GM21786 (cell line): ENCODE results near the gene TUBB4A.
A peak's percentile ranks its signal among the peaks of the same experiment; 100 is the strongest.

Experiments
- ATAC-seq: cut with Tn5 transposase; IDR thresholded peaks from one replicate; pipeline ENCODE4 v1.9.1; 2021; ENCODE audit not compliant: unreplicated experiment

The TUBB4A gene

DNA sequence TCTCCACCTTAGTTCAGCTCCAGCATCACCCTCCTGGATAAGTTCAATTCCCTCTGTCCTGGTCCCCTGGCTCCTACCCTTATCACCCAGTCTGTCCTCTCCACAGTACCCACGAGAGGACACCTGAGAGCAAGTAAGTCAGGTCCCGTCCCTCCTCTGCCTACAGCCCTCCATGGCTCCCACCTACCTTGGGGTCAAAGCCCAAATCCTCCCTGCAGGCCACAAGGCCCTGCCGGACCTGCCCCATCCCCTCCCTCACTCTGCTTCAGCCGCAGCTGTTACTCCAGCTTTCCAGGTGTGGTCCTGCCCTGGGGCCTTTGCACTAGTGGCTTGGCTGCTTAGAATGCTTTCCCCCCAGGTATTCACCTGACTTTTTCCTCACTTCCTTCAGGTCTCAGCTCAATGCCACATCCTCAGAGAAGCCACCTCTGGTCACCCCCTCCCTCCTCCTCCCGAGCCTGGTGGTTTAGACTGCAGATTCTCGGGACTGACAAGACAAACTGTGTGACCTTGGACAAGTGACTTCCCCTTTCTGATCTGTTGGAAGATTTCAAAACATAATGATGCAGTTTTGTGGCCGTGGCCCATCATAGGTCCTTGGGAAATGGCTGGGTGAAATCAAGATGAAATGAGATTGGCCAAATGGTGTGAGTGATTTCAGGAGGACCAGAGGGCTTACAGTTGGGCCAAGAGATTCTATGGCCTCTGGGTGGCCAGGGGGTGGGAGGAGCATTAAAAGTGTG, 3.6 kb downstream of the TUBB4A start:
- no peak for ATAC-seq

DNA sequence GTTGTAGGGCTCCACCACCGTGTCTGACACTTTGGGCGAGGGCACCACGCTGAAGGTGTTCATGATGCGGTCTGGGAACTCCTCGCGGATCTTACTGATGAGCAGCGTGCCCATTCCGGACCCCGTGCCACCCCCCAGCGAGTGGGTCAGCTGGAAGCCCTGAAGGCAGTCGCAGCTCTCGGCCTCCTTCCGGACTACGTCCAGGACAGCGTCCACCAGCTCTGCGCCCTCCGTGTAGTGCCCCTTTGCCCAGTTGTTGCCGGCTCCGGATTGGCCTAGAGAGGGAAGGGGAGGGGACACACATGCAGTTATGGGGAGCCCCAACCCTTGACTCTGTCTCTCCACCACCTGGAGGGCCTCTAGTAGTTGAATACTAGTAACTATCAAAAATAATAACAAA, 6.2 kb downstream of the TUBB4A start:
- no peak for ATAC-seq

DNA sequence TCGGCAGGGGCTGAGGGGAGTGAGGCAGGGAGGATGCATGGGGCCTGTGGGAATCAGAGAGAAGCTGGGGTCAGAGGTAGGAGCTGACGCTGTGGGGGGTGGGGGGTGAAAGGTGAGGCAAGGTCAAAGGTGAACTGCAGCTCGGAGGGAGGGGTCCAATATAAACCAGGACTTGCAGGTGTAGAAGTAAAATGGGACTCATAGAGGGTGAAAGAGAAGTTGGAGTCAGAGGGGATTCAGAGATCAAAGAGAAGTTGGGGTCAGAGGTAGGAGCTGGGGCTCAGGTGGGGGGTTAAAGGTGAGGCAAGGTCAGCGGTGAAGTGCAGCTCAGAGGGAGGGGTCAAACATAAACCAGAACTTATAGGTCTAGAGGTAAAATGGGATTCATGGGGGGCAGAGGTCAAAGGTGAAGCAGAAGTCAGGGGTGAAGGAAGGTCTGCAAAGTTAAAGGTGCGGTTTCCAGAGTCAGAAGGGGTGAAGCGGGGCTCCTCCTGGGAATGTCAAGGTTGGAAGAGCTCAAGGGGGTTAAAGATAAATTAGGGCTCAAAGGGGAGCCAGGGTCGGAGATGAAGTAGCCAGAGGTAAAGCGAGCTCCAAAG, 7.6 kb downstream of the TUBB4A start:
- ATAC-seq, result no peak

DNA sequence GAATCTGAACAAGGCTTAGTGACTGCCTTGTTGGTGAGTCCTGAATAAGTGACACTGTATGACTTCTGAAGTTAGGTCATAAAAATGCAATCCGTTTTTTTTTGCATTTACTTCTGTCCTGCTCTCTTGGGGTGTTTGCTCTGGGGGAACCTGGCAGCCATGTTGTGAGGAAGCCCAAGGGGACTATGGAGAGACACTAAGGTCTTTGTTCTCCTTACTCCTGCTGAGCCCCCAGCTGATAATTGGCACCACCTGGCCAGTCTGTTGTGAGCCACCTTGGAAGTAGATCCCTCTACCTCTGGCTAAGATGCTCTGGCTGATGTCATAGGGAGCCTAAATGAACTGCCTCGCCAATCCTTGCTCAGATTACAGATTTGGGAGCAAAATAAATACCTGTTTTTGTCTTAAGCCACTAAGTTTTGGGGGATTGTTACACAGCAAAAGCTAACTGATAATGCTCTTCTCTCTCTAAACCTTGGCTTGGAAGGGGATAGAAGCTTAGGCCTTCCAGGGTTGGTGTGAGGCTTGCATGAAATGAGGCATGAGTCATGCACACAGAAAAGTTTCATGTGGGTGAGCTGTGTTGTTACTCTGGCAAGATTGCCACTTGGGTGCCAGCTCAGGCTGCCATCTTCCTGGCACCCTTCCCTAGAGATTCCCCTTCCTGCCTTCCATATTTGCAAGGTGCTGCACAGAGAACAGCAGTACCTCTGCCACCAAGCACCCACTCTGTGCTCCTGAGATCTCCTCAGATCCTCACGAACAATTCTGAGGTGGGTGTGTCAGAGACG, 10.1 kb downstream of the TUBB4A start:
- ATAC-seq, result no peak

DNA sequence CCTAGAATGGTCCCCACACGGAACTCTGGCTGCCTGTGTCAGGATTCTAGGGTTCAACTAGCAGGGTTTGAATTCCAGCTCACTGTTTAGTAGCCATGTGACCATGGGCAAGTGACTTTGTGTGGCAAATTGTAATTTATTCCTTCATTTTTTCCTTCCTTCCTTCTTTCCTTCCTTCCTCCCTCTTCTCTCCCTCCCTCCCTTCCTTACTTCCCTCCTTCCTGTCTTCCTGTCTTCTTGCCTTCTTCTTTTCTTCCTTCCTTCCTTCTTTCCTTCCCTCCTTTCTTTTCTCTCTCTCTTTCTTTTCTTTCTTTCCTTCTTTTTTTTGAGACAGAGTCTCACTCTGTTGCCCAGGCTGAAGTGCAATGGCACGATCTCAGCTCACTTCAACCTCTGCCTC, 12.0 kb downstream of the TUBB4A start:
- ATAC-seq, result no peak

DNA sequence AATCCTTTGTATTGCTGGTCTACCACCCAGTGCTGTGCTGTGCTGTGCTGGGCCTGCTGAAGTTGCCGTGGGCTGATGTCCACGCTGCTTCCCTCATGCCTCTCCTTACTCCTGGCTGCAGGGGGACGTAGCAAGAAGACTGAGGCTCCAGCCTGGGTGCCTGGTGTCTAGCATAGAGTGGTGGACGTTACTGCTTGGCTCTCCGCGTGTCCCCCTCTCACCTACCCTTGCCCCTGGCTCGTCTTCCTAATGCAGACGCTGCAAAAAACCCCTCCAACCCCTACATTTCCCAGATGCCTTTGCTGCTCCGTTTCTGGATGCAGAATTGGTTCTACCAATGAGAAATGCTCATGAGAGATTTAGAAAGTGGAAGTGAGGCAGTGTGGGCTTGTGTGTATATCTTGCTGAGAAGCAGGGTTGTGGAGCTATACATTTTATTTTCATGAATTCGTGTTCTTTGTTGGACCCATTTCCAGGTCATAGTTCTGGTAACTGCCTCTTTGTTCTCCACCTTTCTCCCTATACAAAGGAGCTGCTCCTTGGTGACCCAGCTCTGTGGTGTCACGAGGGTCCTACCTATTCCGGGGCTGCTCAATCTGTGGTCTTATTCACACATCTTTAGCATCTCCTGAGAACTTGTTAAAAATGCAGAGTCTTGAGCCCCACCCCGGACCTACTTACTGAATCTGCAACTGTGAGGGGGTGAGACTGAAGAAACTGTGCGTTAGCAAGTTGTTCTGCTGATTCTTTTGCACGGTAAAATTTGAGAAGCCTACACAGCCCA, 12.6 kb downstream of the TUBB4A start:
- ATAC-seq, result peak; percentile 60

DNA sequence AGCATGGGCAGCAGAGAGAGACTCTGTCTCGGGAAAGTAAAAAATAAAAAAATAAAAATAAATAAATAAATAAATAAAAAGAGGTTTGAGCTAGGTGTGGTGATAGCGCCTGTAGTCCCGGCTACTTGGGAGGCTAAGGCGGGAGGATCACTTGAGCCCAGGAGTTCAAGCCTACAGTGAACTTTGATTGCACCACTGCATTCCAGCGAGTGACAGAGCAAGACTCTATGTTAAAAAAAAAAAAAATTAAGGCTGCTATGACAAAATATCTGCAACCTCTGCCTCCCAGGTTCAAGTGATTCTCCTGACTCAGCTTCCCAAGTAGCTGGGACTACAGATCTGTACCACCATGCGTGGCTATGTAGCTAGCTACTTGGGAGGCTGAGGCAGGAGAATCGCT, 17.3 kb downstream of the TUBB4A start:
- no peak for ATAC-seq

DNA sequence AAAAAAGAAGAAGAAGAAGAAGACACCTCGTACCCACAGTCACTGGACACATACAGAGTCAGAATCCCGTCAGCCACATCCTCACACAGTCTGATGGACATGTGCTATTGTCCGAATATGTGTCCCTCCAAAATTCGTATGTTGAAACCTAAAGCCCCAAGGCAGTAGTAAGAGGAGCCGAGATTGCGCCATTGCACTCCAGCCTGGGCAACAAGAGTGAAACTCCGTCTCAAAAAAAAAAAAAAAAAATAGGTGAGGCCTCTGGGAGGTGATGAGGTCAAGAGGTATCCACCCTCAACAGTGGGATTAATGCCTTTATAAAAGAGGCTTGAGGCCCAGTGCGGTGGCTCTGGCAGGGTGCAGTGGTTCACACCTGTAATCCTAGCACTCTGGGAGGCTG, 17.9 kb downstream of the TUBB4A start:
- no peak for ATAC-seq

DNA sequence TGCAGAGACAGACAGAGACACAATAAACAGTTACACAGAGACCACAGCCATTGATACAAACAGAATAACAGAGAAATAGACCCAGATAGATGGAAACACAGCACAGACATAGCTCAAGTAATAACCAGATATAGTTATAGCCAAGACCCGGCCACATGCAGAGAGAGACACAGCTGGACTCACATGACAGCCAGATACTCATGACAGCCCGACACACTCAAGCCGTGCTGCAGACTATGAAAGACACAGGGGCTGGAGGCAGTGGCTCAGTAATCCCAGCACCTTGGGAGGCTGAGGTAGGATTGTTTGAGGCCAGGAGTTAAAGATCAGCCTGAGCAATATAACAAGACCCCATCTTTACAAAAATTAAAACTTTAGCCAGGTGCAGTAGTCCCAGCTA, 18.9 kb downstream of the TUBB4A start:
- ATAC-seq, result no peak

DNA sequence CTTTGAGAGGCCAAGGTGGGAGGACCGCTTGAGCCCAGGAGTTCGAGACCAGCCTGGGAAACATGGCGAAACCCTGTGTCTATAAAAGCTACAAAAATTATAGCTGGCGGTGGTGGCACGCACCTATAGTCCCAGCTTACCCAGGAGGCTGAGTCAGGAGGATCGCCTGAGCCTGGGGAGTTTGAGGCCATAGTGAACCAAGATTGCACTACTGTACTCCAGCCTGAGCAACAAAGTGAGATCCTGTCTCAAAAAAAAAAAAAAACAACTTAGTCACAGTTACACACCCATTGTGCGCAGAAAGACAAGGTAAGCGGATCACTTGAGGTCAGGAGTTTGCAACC, 19.8 kb downstream of the TUBB4A start:
- ATAC-seq, result no peak

DNA sequence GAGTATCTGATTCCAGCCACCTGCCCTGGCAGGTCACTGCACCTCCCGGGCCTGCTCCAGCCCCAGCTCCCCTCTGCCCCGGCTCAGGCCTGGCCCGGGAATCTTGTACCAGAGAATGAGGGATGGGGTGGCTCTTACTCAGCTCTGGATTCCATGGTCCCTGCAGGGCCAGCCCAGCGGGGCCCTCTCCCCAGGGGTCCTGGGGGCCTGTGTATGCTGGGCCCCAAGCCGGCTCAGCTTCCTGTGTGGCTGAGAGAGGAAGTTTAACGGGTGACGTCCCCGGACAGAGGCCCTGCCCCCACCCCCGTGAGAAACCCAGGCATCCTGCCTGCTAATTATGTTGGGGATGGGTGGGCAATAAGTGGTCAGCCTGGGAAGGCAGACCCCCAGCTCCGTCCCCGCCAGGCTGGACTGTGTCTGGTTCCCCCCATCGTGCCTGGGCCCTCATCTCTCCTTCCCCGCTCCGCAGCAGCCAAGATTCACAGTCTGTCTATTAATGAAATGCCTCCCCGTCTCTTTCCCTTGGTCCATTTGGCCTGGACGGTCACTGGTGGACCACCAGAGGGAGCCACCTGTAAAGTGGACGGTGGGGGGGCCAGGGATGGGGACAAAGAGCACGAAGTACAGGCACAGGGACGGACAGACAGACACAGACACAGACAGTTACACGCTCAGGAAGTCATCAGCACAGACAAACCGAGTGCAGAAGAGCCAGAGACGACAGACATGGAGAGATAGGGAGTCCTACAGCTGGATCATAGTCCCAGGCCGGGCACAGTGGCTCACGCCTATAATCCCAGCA, 20.4 kb downstream of the TUBB4A start, which contains the start of gene DENND1C:
TSS of gene DENND1C (minus strand) at position 247 of the 802 bp plus-strand sequence. CDS start at position 155, 92 bp downstream.
- ATAC-seq, result no peak

DNA sequence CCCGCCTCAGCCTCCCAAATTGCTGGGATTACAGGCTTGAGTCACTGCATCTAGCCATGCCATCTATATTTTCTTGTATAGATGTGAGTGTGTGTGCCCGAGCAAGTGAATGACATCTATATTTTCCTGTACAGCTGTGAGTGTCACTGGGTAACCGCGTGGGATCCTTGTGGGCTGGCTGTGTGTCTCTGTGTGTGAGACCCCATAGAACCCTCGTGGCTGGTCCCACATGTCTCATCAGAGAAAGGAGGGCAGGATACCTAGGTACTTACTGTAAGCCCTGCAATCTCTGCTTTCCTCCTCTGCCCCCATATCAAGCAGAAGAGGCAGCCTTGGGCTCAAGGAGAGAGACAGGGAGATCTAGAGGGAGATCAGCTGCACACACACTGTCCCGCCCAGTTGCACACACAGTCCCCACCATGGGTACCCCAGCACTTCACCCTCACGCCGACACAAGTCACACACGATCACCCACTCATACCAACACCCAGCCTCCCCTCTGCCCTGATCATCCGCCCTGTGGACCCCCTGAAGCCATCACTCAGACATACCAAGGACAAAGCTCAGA, 21.2 kb downstream of the TUBB4A start:
- no peak for ATAC-seq

DNA sequence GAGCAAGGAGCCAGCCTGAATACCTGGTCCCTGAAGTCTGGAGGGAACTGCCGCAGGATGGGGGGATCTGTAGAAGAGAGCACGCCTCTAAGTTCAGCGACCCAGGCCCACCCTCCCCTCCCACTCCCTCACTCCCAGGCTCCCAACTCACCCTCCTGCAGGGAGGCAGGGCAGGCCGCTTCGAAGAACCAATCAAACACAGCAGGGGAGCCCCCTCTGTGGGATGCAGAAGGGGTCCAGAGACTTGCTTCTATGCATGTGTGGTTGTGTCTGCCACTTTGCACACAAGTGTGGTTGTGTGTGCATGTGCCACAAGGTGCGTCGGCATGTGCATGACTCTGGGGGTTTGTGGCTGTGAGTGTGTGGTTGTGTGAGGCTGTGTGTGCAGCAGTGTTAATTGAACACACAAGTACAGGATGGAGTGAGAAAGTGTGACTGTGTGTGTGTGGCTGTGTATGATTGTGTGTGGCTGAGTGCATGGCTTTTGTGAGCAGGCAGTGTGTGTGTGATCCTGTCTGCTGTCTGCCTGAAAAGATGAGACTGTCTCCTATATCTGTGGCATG, 22.2 kb downstream of the TUBB4A start:
- ATAC-seq, result no peak

DNA sequence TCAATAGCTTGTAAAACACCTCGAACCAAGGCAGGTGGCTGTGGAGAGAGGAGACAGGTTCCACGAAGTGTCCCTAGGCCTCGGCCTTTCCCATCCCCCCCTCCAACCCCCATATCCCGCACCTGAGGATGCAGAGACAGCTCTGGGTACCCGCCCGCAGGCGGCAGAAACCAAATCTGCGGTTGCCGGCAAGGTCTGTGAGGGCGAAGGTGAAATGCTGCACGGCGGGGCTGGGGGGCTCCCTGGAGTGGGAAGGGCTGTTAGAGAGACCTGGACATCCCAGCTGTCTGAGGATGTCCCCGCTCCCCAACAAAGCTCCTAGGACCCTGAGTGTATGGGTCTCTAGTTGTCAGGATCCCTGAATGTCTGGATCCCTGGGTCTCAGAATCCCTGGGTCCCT, 23.3 kb downstream of the TUBB4A start:
- no peak for ATAC-seq

DNA sequence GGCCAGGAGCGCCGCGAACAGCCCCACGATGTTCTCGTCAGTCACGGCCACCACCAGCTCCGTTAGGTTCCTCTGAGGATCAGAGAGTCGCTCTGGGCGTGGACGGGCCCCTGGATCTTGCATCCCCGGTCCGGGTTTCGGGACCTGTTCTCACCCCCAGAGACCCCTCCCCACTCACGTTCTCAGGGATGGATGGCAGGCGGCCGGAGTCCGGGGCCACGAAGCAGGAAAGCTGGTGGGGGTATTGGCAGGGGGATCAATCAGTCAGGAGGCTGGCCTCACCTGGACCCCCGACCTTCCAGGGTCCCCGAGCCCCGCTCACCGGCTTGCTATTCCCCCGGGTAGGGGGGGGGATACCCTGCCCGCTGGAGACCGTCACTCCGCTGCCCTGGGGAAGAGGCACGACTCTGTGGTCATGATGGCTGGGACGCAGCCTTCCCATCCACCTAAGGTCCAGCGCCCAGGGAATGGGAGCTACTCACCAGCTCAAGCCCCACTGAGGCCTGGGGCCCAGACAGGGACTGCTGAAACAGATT, 25.1 kb downstream of the TUBB4A start:
- no peak for ATAC-seq

DNA sequence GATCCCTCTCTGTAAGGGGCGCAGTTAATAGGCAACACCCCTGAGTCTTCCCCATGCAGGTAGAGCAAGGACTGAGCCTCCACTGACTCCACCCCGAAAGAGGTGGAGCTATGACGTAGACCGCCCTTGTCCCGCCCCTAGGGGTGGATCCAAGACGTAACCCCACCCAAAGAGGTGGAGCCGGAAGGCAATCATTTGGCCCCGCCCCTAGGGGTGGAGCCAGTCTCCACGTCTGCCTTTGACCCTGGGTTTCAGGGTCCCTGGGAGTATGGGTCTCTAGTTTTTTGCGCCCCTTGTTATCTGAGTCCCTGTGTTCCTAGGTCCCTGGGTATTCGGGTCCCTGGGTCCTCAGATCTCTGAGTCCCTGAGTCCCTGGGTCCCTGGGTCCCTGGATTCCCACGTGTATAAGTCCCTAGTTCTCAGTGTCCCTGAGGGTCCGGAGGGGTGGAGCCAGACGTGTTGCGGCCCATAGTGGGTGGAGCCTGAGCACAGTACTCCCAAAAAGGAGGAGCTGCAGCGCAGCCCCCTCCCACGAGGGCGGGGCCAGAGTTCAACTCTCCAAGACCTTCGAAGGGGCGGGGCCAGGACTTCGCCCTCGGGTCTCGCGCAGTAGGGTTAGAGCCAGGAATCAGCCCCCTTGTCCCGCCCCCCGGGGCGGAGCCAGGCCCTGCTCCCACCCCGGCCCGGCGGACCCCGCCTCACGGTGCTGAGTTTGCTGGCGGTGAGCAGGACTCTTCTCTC, 25.8 kb downstream of the TUBB4A start:
- no peak for ATAC-seq

DNA sequence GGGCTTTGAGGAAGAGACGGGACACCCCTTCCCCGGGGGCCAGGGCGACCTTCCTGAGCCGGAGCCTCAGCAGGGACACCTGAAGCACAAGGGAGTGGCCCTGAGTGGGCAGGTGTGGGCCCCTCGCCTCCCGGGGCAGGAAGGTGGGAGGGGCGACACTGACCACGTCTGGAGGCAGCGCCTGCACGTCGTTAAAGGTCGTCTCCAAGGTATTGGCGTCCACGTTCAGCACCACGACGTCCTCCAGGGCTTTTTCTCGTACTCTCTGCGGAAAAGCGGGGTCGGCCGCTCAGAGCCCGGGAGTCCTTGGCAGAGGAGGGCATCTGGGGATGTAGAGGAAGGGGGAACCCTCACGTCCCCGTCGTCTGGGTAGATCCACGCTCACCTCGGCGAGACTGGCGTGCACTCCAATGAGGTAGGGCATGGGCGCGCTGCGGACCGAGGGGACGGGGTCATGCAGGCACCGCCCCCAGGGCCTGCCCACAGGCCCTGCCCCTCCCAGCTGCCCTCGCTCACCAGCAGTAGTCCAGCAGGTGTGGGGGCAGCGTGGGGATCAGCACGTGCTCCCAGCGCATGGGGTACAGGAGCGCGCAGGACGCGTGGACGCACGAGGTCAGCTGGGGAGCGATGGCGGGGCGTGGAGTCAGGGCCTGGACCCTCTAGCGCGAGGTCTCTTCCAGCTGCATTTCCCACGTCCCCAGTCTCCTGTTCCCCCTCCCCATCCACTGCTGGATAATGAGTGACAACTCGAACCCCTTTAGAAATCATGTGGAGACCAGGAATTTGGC, 26.6 kb downstream of the TUBB4A start:
- no peak for ATAC-seq

DNA sequence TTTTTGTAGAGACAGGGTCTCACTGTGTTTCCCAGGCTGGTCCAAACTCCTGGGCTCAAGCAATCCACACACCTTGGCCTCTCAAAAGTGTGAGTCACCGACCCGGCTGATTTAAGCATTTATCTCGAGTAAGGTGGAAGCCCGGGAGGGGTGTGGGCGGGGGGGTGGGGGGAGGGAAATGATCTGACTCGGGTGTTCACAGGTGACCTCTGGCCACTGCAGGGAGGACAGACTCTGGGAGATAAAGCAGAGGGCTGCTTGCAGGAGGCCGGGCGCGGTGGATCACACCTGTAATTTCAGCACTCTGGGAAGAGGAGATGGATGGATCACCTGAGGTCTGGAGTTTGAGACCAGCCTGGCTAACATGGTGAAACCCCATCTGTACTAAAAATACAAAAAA, 28.5 kb downstream of the TUBB4A start:
- ATAC-seq, result no peak
